Activated B cell treated with CpG ODN at 0.5 μM for 24 hours (primary cell): ENCODE results near the gene GMIP. TPM values are rescaled to one million over a fixed set of nuclear protein-coding genes. Genes with fewer than 3 reads are reported as not detected.

Experiments used
- ATAC-seq: fragments of 200-7000 bp; cut with Tn5 transposase; one replicate; pipeline ENCODE4 v1.10.0; 2021; ENCODE audit warnings: low read depth, mild to moderate bottlenecking, moderate library complexity
- CTCF ChIA-PET: fragments of 350-600 bp; sonication (Branson Sonifier 250); formaldehyde crosslinking; loops from one replicate; lab custom pipeline; 2021; ENCODE audit warnings: antibody characterized with exemption; lab: Charles Lee
- POLR2A ChIA-PET: fragments of 350-600 bp; sonication (Branson Sonifier 250); formaldehyde crosslinking; loops from one replicate; lab custom pipeline; 2021; ENCODE audit warnings: antibody characterized with exemption; lab: Charles Lee
- DNase-seq: peaks from one replicate; pipeline ENCODE4 v3.0.0; 2022
- H3K27ac Mint-ChIP-seq: one replicate; pipeline ENCODE4 v1.8.0; 2020; ENCODE audit warnings: mixed read lengths
- H3K27me3 Mint-ChIP-seq: one replicate; pipeline ENCODE4 v1.8.0; 2021; ENCODE audit warnings: mixed read lengths
- H3K36me3 Mint-ChIP-seq: one replicate; pipeline ENCODE4 v1.8.0; 2021; ENCODE audit warnings: low read depth, mixed read lengths
- H3K4me1 Mint-ChIP-seq: one replicate; pipeline ENCODE4 v1.8.0; 2021; ENCODE audit warnings: mixed read lengths
- H3K4me3 Mint-ChIP-seq: one replicate; pipeline ENCODE4 v1.8.0; 2020; ENCODE audit warnings: mild to moderate bottlenecking, mixed read lengths
- H3K9me3 Mint-ChIP-seq: one replicate; pipeline ENCODE4 v1.8.0; 2020; ENCODE audit warnings: mixed read lengths
- CTCF ChIP-seq: fragments of 200-600 bp; IDR thresholded peaks from one replicate; pipeline ENCODE4 v1.8.0; 2022; ENCODE audit warnings: antibody characterized with exemption, mild to moderate bottlenecking
- intact Hi-C: fragments of 100-400 bp; cut with micrococcal nuclease; formaldehyde crosslinking; loops from one replicate; pipeline ENCODE4 v1.15.1; 2024
- total RNA-seq: library from RNA; stranded (reverse); gene quantifications from 2 replicates; pipeline ENCODE4 v1.2.3, GENCODE V29; 2022

GMIP gene
- total RNA-seq, 1 donor from 2014 or later = 129 TPM

- intact Hi-C loops = no loop called here
- H3K36me3 Mint-ChIP-seq = peaks cover 18% of the 10 kb centered on the region
- DNase-seq (no peak), ATAC-seq (no peak)
- CTCF ChIA-PET = no interaction called here
- no peaks in the 10 kb centered on the region for H3K27me3 Mint-ChIP-seq
- POLR2A ChIA-PET = interaction anchor here (0.6 to 0.7 kb wide), 2 partner anchors 13 to 64 kb away, joined by 3 to 5 read pairs; no protein-coding TSS in a partner anchor
- no peak overlapping the region for H3K27ac Mint-ChIP-seq
- H3K4me3 Mint-ChIP-seq = no peak overlapping the region
- TF ChIP-seq CTCF = no peak
- peaks cover 26% of the 10 kb centered on the region for H3K4me1 Mint-ChIP-seq
- H3K9me3 Mint-ChIP-seq = no peaks in the 10 kb centered on the region
Measured at GRCh38 chr19:19587771-19588170, 55.7 kb downstream of the GMIP start.

GRCh38 chr19:19584356-19584755, 59.1 kb downstream of the GMIP start:
- no peak overlapping the region for H3K27ac Mint-ChIP-seq
- no peaks in the 10 kb centered on the region for H3K4me1 Mint-ChIP-seq
- CTCF ChIA-PET = no interaction called here

GRCh38 chr19:19582471-19582870, 61.0 kb downstream of the GMIP start:
- Mint-ChIP-seq H3K4me1 (no peaks in the 10 kb centered on the region), H3K4me3 (no peak overlapping the region), H3K27me3 (no peaks in the 10 kb centered on the region), H3K36me3 (peaks cover 8% of the 10 kb centered on the region), H3K27ac (no peak overlapping the region), H3K9me3 (no peaks in the 10 kb centered on the region)
- intact Hi-C loops = no loop called here
- ChIA-PET CTCF (interaction anchor here (0.7 kb wide), 1 partner anchor 28 kb away, joined by 3 read pairs; no protein-coding TSS in a partner anchor), POLR2A (no interaction called here)
- no peak for TF ChIP-seq CTCF
- ATAC-seq (no peak), DNase-seq (no peak)

More at GRCh38 chr19:19584356-19584755, 59.1 kb downstream of the GMIP start:
- Mint-ChIP-seq H3K9me3 (no peaks in the 10 kb centered on the region), H3K36me3 (peaks cover 11% of the 10 kb centered on the region), H3K27me3 (no peaks in the 10 kb centered on the region), H3K4me3 (no peak overlapping the region)
- ATAC-seq = no peak
- TF ChIP-seq CTCF = no peak
- POLR2A ChIA-PET = no interaction called here
- intact Hi-C loops = no loop called here
- no peak for DNase-seq

GRCh38 chr19:19581391-19581790, 62.1 kb downstream of the GMIP start:
- ChIA-PET CTCF (no interaction called here), POLR2A (no interaction called here)
- no peaks in the 10 kb centered on the region for H3K27me3 Mint-ChIP-seq
- H3K27ac Mint-ChIP-seq = no peak overlapping the region
- DNase-seq (no peak), ATAC-seq (no peak)
- H3K36me3 Mint-ChIP-seq = peaks cover 8% of the 10 kb centered on the region
- intact Hi-C loops = no loop called here
- no peak overlapping the region for H3K4me3 Mint-ChIP-seq
- no peaks in the 10 kb centered on the region for H3K4me1 Mint-ChIP-seq
- no peak for TF ChIP-seq CTCF
- no peaks in the 10 kb centered on the region for H3K9me3 Mint-ChIP-seq

GRCh38 chr19:19580418-19580817, 63.0 kb downstream of the GMIP start:
- CTCF ChIA-PET = no interaction called here
- intact Hi-C loops = no loop called here
- H3K27me3 Mint-ChIP-seq = no peaks in the 10 kb centered on the region
- H3K27ac Mint-ChIP-seq = no peak overlapping the region
- no peak for TF ChIP-seq CTCF
- no peak for DNase-seq
- H3K4me1 Mint-ChIP-seq = no peaks in the 10 kb centered on the region
- H3K36me3 Mint-ChIP-seq = peaks cover 4% of the 10 kb centered on the region
- no peak overlapping the region for H3K4me3 Mint-ChIP-seq
- no peaks in the 10 kb centered on the region for H3K9me3 Mint-ChIP-seq
- no peak for ATAC-seq
- POLR2A ChIA-PET = no interaction called here
